Ecto neural progenitor cell (in vitro differentiated cells): ENCODE data around the gene PRR14.
"Not testable (repeated sequence)": the region's sequence is repeated elsewhere in the genome, so short reads cannot be mapped to it uniquely, and the experiment has no call there.

Experiments used
- DNase-seq: peaks from one replicate; pipeline ENCODE4 v3.0.0-alpha.2; 2018; ENCODE audit warnings: low spot score

The PRR14 gene

GRCh38 chr16:30632454-30632853 lies 18.3 kb upstream of the PRR14 start:
- not testable (repeated sequence) for DNase-seq

GRCh38 chr16:30633526-30633925 lies 17.2 kb upstream of the PRR14 start:
- no peak for DNase-seq

- DNase-seq, result no peak
These were observed 14.2 kb upstream of the PRR14 start for GRCh38 chr16:30636599-30636998.

GRCh38 chr16:30637139-30637538 lies 13.6 kb upstream of the PRR14 start:
- DNase-seq, result not testable (repeated sequence)

DNA sequence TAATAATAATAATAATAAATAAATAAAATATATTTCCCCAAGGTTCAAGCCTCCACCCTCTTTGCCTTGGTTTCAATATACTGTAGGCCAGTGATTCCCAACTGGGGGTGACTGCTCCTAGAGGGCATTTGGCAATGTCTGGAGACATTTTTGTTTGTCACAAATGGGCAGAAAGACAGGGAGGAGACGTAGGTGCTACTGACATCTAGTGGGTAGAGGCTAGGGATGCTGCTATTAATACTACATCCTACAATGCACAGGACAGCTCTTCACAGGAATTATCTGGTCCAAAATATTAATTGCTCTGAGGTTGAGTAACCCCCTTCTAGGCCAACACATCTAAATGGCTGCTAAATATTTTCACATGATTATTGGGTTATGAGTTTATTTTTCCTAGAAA lies 12.8 kb upstream of the PRR14 start:
- DNase-seq, result no peak

- DNase-seq, result no peak
These were observed 9.3 kb upstream of the PRR14 start for GRCh38 chr16:30641378-30641982.

- no peak for DNase-seq
These were observed 6.4 kb upstream of the PRR14 start for GRCh38 chr16:30644334-30644830.

GRCh38 chr16:30645727-30646126 lies 5.0 kb upstream of the PRR14 start:
- DNase-seq, result no peak

- DNase-seq, result no peak
These were observed 3.5 kb upstream of the PRR14 start for GRCh38 chr16:30647274-30647571.

DNA sequence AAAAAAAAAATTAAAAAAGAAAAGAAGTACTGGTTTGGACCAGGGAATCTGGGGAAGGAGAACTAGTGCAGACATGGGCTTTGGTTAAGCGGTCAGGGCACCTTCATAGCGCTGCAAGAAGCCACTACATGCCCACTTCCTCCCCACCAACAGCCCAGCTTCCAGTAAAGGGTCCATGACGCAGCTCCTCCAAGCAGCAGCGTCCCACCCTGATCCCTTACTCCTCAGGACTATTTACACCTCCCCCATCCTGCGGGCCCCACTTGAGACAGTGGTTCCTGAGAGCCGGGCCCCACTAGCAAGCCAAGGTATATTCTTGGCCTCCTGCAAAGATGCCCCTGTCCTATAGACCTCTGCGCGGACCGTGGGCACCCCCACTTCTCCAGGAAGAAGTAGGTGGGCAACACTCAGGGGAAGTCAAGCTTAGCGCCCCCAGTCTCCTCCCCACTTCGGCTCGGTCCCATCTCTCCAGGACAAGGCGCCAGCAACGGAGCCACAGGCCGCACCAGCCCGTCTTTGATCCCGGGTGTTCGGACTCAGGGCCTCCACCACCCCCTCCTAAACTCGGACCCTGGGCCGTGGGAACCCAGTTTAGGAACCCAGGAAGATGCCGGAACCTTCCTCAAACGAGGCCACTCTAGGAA lies 913 bp upstream of the PRR14 start:
- no peak for DNase-seq

- peak; percentile 81 for DNase-seq
These were observed 604 bp downstream of the PRR14 start for GRCh38 chr16:30651124-30652004.

DNA sequence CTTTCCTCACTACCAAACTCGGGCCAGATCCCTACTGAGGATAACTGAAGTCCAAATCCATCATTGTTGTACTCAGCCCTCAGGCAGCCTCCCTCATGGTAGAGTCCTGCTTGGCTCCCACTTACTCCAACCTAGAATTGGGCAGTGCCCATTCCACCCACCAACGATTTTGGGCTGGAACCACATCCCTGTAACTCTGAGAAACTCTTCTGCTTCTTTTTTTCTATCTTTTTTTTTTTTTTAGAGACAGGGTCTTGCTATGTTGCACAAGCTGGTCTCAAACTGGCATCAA lies 1.2 kb downstream of the PRR14 start:
- DNase-seq, result no peak

GRCh38 chr16:30652718-30653117 lies 2.0 kb downstream of the PRR14 start:
- DNase-seq, result no peak

DNA sequence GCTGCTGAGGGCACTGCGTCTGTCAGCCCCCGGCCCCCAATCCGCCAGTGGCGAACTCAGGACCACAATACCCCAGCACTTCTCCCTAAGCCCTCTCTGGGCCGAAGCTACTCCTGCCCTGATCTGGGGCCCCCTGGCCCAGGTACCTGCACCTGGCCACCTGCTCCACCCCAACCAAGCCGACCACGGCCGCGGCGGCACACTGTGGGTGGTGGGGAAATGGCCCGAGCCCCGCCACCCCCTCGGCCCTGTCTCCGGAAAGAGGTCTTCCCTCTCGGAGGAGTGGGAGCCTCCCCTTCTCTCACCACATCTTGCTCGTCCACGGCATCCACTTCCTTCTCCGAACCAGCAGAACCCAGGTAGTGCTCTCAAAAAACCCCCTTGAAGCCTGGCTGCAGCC lies 4.1 kb downstream of the PRR14 start:
- DNase-seq, result no peak

GRCh38 chr16:30655815-30656347 lies 5.1 kb downstream of the PRR14 start:
- DNase-seq, result no peak

DNA sequence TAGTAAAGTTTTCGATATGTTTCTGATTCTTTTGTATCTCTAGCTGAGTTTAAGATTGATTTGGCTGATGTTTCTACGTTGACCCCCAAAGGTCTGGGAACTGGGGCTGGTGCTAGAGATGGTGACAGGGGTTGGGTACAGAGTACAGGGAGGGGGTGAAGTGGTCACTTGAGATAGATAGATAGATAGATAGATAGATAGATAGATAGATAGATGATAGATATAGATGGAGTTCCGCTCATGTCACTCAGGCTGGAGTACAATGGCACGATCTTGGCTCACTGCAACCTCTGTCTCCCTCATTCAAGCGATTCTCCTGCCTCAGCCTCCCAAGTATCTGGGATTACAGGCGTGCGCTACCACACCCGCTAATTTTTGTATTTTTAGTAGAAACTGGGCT lies 5.6 kb downstream of the PRR14 start:
- DNase-seq, result no peak

DNA sequence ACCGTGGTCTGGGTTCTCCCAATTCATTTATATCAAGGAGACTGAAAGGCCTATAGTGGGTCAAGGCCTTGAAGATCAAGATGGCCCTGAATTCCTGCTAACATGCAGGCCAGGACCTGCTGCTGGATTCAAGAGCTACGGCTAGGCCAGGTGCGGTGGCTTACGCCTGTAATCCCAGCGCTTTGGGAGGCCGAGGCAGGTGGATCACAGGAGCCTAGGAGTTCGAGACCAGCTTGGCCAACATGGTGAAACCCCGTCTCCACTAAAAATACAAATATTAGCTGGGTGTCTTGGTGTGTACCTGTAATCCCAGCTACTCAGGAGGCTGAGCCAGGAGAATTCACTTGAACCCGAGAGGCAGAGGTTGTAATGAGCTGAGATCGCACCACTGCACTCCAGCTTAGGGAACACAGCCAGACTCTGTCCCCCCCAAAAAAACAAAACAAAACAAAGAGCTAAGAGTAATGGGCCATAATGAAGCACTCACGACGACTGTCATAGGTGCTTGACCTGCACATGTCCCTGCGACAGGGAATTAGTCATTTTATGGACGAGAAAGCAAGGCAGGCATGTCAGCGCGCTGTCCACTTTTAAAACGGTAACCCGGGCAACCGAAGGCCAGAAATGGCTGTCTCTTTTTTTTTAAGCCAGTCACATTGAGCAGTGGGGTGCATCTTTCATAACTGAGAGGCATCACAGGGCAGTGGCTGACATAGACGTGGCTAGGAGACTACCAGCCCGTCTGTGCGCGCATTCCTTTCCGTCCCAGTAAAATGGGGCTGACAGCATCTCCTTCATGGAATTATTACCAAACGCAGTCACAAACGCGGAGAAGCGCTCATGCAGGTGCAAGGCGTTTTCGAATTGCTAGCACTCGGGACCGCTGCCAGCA lies 6.5 kb downstream of the PRR14 start:
- peak; percentile 57 for DNase-seq

GRCh38 chr16:30657866-30658730 lies 7.3 kb downstream of the PRR14 start, which contains the start of gene FBRS:
TSS of gene FBRS (plus strand) at chr16:30658431. CDS start at chr16:30659519, 1,088 bp downstream.
- peak; percentile 99 for DNase-seq

DNA sequence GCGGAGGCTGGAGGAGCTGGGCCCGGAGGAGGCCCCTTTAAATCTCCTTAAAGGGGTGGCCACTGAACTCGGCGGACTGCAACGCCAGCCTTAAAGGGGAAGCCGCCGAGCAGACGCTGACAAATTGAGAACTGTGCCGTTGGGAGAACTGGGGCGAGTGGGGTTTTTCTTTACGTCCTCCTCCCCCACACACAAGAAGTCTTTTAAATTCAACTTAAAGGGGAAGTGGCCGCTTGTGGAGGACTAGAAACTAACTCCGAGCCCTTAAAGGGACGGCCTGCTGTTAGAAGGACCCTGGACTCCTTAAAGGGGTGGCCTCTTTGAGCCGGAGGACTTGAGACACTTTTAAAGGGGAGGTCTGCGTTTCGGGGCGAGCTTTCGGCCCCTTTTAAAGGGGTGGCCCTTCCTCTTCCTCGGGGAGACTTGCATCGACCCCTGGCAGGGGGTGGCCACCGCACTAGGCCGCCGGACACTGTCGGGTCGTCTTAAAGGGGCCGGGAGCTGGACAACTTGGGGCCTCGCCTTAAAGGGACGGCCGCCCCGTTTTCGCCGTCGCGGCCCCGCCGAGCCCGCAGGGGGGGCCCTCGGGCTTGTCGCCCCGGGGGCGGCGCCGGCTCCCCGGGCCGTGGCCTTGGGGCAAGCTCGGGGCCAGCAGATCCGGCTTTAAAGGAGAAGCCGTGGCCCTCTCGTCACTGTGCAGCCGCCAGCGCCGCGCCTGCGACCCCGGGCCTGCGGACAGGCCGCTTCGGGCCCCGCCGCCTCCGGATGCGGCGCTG lies 8.2 kb downstream of the PRR14 start:
- peak; percentile 77 for DNase-seq
